T-helper 1 cell treated with Interleukin-12 subunit alpha and Interleukin-12 subunit beta and Interleukin-4 antibody, amounts not matched to agents 30 μg/mL and 1 μg/mL, for 36 hours (primary cell): ENCODE data around the gene SELENOW.
"Not testable (repeated sequence)": the region's sequence is repeated elsewhere in the genome, so short reads cannot be mapped to it uniquely, and the experiment has no call there.

Experiments
- H3K27ac Mint-ChIP-seq: one replicate; pipeline ENCODE4 v1.8.0; 2021; ENCODE audit warnings: mild to moderate bottlenecking, mixed read lengths
- H3K27me3 Mint-ChIP-seq: one replicate; pipeline ENCODE4 v1.8.0; 2021; ENCODE audit warnings: low read depth, mixed read lengths
- H3K36me3 Mint-ChIP-seq: one replicate; pipeline ENCODE4 v1.8.0; 2021; ENCODE audit warnings: low read depth, mixed read lengths
- H3K4me1 Mint-ChIP-seq: one replicate; pipeline ENCODE4 v1.8.0; 2021; ENCODE audit warnings: low read depth, mixed read lengths
- H3K4me3 Mint-ChIP-seq: one replicate; pipeline ENCODE4 v1.8.0; 2021; ENCODE audit warnings: mild to moderate bottlenecking, moderate library complexity, mixed read lengths
- H3K9me3 Mint-ChIP-seq: one replicate; pipeline ENCODE4 v1.8.0; 2021; ENCODE audit warnings: mixed read lengths

The SELENOW gene

DNA sequence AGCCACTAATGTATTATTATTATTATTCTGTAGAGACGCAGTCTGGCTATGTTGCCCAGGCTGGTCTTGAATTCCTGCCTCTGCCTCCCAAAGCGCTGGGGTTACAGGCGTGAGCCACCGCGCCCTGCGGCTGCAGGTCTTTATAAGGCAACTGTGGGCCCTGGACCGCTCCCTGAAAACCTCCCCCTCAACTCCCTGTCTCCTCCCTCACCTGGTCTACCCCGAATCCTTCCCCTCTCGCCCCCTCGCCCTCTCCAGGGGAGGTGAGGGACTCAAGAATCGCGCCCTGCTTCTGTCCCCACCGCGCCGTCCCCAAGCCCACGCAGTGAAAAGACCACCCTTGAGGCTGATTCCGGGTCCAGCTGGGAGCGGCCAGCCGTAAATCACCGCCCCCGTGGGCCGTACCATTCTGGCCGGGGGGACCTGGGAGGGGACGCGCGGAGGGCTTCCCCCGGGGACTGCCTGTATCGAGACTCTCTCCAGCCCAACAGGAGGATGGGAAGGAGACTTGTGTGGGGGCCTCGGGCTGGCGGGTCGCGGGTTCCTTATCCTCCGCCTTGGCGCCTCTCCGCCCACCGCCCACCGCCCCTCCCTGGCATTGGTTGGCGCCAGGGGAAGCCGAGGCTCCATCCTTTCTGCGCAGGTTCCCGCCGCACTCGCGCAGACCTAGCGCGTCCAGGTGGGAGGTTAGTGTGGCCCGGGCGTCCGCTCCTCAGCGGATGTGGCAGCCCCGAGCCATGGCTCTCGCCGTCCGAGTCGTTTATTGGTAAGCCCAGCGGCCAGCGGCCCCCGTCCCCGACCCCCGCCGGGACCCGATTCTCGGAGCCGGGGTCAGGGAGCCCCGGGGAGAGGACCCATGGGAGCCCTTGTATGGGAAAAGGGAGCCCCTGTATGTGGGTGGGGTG lies at the start of gene SELENOW:
TSS of gene SELENOW (plus strand) at position 655 of the 905 bp plus-strand sequence. CDS start at position 738, 83 bp downstream.
- Mint-ChIP-seq H3K4me1 (peaks cover 21% of the 10 kb centered on the region), H3K9me3 (no peaks in the 10 kb centered on the region), H3K4me3 (peak within 1 kb of the TSS; percentile 97)

DNA sequence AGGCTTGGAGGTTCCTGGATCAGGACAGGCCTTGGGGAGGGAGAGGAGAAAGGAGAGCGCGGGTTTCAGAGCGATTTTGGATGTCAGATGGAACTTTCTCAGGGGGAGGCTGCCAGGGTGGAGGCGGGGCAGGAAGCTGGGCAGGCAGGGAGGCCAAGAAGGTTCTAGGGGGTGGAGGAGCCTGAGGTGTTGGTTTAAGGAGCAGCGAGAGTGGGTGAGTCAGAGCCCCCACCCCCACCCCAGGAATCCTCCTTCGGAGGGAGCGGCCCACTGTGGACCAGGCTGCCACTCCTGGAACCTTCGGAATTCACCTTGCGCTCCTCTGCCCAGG lies 49.1 kb upstream of the SELENOW start:
- Mint-ChIP-seq H3K27ac (peak overlapping the region; percentile 24), H3K9me3 (no peaks in the 10 kb centered on the region), H3K27me3 (peaks cover 8% of the 10 kb centered on the region), H3K36me3 (no peaks in the 10 kb centered on the region), H3K4me1 (peaks cover 18% of the 10 kb centered on the region), H3K4me3 (peak overlapping the region; percentile 84)

More for the DNA sequence above, at the start of gene SELENOW:
- Mint-ChIP-seq H3K36me3 (peaks cover 14% of the 10 kb centered on the region), H3K27ac (peak within 1 kb of the TSS; percentile 92), H3K27me3 (no peaks in the 10 kb centered on the region)

- Mint-ChIP-seq H3K27ac (peak overlapping the region; percentile 24), H3K9me3 (no peaks in the 10 kb centered on the region), H3K4me3 (peak overlapping the region; percentile 84), H3K4me1 (peaks cover 18% of the 10 kb centered on the region), H3K27me3 (peaks cover 8% of the 10 kb centered on the region), H3K36me3 (no peaks in the 10 kb centered on the region)
Observed at GRCh38 chr19:47729799-47730520, 48.5 kb upstream of the SELENOW start.

GRCh38 chr19:47730521-47730889 lies 48.0 kb upstream of the SELENOW start:
- Mint-ChIP-seq H3K27me3 (peaks cover 8% of the 10 kb centered on the region), H3K9me3 (no peaks in the 10 kb centered on the region), H3K27ac (no peak overlapping the region), H3K36me3 (no peaks in the 10 kb centered on the region), H3K4me1 (peaks cover 18% of the 10 kb centered on the region), H3K4me3 (peak overlapping the region; percentile 84)

- H3K27me3 Mint-ChIP-seq, result peaks cover 8% of the 10 kb centered on the region
- H3K36me3 Mint-ChIP-seq, result no peaks in the 10 kb centered on the region
- no peaks in the 10 kb centered on the region for H3K9me3 Mint-ChIP-seq
- H3K4me1 Mint-ChIP-seq, result peaks cover 18% of the 10 kb centered on the region
- no peak overlapping the region for H3K27ac Mint-ChIP-seq
- no peak overlapping the region for H3K4me3 Mint-ChIP-seq
Observed at GRCh38 chr19:47730910-47731309, 47.6 kb upstream of the SELENOW start.

- no peak overlapping the region for H3K27ac Mint-ChIP-seq
- H3K4me1 Mint-ChIP-seq, result peaks cover 3% of the 10 kb centered on the region
- no peaks in the 10 kb centered on the region for H3K9me3 Mint-ChIP-seq
- H3K36me3 Mint-ChIP-seq, result no peaks in the 10 kb centered on the region
- H3K4me3 Mint-ChIP-seq, result no peak overlapping the region
- no peaks in the 10 kb centered on the region for H3K27me3 Mint-ChIP-seq
Observed at GRCh38 chr19:47735131-47735530, 43.4 kb upstream of the SELENOW start.

DNA sequence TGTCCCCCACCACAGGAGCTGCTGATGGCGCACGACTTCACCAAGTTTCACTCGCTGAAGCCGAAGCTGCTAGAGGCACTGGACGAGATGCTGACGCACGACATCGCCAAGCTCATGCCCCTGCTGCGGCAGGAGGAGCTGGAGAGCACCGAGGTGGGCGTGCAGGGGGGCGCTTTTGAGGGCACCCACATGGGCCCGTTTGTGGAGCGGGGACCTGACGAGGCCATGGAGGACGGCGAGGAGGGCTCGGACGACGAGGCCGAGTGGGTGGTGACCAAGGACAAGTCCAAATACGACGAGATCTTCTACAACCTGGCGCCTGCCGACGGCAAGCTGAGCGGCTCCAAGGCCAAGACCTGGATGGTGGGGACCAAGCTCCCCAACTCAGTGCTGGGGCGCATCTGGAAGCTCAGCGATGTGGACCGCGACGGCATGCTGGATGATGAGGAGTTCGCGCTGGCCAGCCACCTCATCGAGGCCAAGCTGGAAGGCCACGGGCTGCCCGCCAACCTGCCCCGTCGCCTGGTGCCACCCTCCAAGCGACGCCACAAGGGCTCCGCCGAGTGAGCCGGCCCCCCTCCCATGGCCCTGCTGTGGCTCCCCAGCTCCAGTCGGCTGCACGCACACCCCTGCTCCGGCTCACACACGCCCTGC lies 37.5 kb upstream of the SELENOW start:
- Mint-ChIP-seq H3K4me1 (peaks cover 8% of the 10 kb centered on the region), H3K9me3 (no peaks in the 10 kb centered on the region), H3K36me3 (peaks cover 3% of the 10 kb centered on the region), H3K4me3 (no peak overlapping the region), H3K27ac (no peak overlapping the region), H3K27me3 (no peaks in the 10 kb centered on the region)

GRCh38 chr19:47741544-47742140 lies 36.9 kb upstream of the SELENOW start:
- Mint-ChIP-seq H3K4me3 (no peak overlapping the region), H3K4me1 (peaks cover 9% of the 10 kb centered on the region), H3K27ac (no peak overlapping the region), H3K27me3 (no peaks in the 10 kb centered on the region), H3K36me3 (peaks cover 3% of the 10 kb centered on the region), H3K9me3 (no peaks in the 10 kb centered on the region)

- Mint-ChIP-seq H3K4me3 (peak overlapping the region; percentile 10), H3K4me1 (peaks cover 12% of the 10 kb centered on the region), H3K9me3 (no peaks in the 10 kb centered on the region), H3K36me3 (peaks cover 3% of the 10 kb centered on the region), H3K27ac (no peak overlapping the region), H3K27me3 (no peaks in the 10 kb centered on the region)
Observed at GRCh38 chr19:47742634-47743033, 35.9 kb upstream of the SELENOW start.

DNA sequence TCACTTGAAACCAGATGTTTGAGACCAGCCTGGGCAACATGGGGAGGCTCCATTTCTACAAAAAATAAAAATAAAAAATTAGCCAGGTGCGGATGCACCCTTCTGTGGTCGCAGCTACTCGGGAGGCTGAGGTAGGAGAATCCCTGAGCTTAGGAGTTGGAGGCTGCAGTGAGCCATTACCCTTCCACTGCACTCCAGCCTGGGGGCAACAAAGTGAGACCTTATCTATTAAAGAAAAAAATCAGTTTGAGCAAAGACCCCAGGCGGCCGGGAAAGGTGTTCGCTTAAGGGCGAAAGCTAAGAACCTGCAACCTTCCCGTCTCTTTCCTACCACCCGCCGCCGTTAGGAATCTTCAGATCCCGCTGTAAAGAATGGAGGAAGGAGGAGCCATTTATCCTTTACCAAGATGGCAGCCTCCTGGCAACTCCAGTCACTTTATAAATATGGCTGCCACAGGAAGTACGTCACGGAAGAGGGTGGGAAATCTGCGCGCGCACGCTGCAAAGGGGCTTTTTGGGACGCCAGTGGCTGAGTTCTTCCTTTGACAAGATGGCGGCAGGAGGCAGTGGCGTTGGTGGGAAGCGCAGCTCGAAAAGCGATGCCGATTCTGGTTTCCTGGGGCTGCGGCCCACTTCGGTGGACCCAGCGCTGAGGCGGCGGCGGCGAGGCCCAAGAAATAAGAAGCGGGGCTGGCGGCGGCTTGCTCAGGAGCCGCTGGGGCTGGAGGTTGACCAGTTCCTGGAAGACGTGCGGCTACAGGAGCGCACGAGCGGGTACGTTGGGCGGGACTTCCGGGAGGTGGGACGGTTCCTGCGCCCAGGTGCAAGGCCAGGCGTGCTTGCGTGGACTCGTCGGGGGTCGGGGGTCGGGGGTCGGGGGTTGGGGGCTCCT lies 33.2 kb upstream of the SELENOW start, which contains the start of gene NOP53:
TSS of gene NOP53 (plus strand) at position 537 of the 892 bp plus-strand sequence. CDS start at position 551, 14 bp downstream.
- Mint-ChIP-seq H3K27me3 (no peaks in the 10 kb centered on the region), H3K9me3 (no peaks in the 10 kb centered on the region), H3K36me3 (peaks cover 15% of the 10 kb centered on the region), H3K4me1 (peaks cover 25% of the 10 kb centered on the region), H3K27ac (peak within 1 kb of the TSS; percentile 99), H3K4me3 (peak within 1 kb of the TSS; percentile 99)

DNA sequence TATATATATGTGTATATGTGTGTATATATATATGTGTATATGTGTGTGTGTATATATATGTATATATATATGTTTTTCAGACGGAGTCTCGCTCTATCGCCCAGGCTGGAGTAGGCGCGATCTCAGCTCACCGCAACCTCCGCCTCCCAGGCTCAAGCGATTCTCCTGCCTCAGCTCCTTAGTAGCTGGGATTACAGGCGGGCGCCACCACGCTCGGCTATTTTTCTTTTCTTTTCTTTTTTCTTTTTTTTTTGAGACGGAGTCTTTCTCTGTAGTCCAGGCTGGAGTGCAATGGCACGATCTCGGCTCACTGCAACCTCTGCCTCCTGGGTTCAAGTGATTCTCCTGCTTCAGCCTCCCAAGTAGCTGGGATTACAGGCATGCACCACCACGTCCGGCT lies 32.4 kb upstream of the SELENOW start:
- not testable (repeated sequence) for H3K27me3 Mint-ChIP-seq, H3K9me3 Mint-ChIP-seq
- Mint-ChIP-seq H3K4me1 (peaks cover 28% of the 10 kb centered on the region), H3K36me3 (peaks cover 17% of the 10 kb centered on the region), H3K4me3 (peak overlapping the region; percentile 99), H3K27ac (peak overlapping the region; percentile 76)

GRCh38 chr19:47749326-47749725 lies 29.2 kb upstream of the SELENOW start:
- H3K4me1 Mint-ChIP-seq, result peaks cover 25% of the 10 kb centered on the region
- peak overlapping the region; percentile 8 for H3K4me3 Mint-ChIP-seq
- no peaks in the 10 kb centered on the region for H3K9me3 Mint-ChIP-seq
- no peaks in the 10 kb centered on the region for H3K27me3 Mint-ChIP-seq
- peaks cover 28% of the 10 kb centered on the region for H3K36me3 Mint-ChIP-seq
- H3K27ac Mint-ChIP-seq, result peak overlapping the region; percentile 49

- Mint-ChIP-seq H3K4me3 (no peak overlapping the region), H3K27me3 (no peaks in the 10 kb centered on the region), H3K4me1 (peaks cover 21% of the 10 kb centered on the region), H3K9me3 (no peaks in the 10 kb centered on the region), H3K27ac (peak overlapping the region; percentile 41), H3K36me3 (peaks cover 25% of the 10 kb centered on the region)
Observed at GRCh38 chr19:47750752-47751151, 27.8 kb upstream of the SELENOW start.
